22Rv1 (cell line): ENCODE results near the gene DCST2.

Experiments
- ZFX ChIP-seq: fragments of 450-650 bp; IDR thresholded peaks from 2 replicates; pipeline ENCODE4 v1.6.1; 2017; ENCODE audit warnings: antibody characterized with exemption, borderline replicate concordance
- TF ChIP-seq, protein P1 (sequence below): fragments of 450-650 bp; IDR thresholded peaks from 2 replicates; pipeline ENCODE4 v1.5.1; 2017; ENCODE audit warnings: mild to moderate bottlenecking

DNA sequence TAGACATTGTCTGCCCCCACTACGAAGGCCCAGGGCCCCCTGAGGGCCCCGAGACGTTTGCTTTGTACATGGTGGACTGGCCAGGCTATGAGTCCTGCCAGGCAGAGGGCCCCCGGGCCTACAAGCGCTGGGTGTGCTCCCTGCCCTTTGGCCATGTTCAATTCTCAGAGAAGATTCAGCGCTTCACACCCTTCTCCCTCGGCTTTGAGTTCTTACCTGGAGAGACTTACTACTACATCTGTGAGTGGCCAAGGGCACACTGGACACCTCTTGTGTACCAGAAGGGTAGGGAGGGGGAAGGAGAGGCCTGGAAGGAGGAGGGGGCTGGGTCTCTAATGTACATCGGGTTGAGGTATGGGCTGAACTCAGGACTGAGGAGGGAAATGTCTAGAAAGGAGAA is 33.2 kb upstream of the DCST2 start:
- TF ChIP-seq, protein P1, sequence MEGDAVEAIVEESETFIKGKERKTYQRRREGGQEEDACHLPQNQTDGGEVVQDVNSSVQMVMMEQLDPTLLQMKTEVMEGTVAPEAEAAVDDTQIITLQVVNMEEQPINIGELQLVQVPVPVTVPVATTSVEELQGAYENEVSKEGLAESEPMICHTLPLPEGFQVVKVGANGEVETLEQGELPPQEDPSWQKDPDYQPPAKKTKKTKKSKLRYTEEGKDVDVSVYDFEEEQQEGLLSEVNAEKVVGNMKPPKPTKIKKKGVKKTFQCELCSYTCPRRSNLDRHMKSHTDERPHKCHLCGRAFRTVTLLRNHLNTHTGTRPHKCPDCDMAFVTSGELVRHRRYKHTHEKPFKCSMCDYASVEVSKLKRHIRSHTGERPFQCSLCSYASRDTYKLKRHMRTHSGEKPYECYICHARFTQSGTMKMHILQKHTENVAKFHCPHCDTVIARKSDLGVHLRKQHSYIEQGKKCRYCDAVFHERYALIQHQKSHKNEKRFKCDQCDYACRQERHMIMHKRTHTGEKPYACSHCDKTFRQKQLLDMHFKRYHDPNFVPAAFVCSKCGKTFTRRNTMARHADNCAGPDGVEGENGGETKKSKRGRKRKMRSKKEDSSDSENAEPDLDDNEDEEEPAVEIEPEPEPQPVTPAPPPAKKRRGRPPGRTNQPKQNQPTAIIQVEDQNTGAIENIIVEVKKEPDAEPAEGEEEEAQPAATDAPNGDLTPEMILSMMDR, result no peak
- no peak for TF ChIP-seq ZFX
